PC-9 (cell line): Measurements from ENCODE around the gene DPH1. TPM values are rescaled to one million over a fixed set of nuclear protein-coding genes. Genes with fewer than 3 reads are reported as not detected.

Experiments used
- BruUV-seq: library from RNA; stranded (reverse); fragments of 400-500 nt; replicated peaks from 2 replicates; lab custom pipeline; 2021; lab: Mats Ljungman, UMichigan
- CTCF ChIA-PET: fragments of 300-600 bp; sonication (Branson Sonifier 250); formaldehyde crosslinking; loops from one replicate; lab custom pipeline; 2022; ENCODE audit warnings: antibody characterized with exemption; lab: Charles Lee
- POLR2A ChIA-PET: fragments of 300-600 bp; sonication (Branson Sonifier 250); formaldehyde crosslinking; loops from one replicate; lab custom pipeline; 2022; ENCODE audit warnings: antibody characterized with exemption; ENCODE audit not compliant: unreplicated experiment; lab: Charles Lee
- DNase-seq, 2 experiments: peaks; one replicate each; pipeline versions ENCODE4 v3.0.0 to v3.0.0-alpha.2; 2015 to 2022; ENCODE audit warnings: mixed read lengths in 1 of 2
- H2AFZ ChIP-seq: fragments of 200-600 bp; sonication (generic); 2 replicates; pipeline ENCODE4 v1.8.1; 2017; ENCODE audit warnings: antibody characterized with exemption
- H3F3A ChIP-seq: fragments of 200-600 bp; sonication (generic); 2 replicates; pipeline ENCODE4 v1.8.1; 2017; ENCODE audit warnings: antibody characterized with exemption, mild to moderate bottlenecking, low read depth; ENCODE audit not compliant: insufficient read depth
- H3K27ac ChIP-seq: fragments of 200-600 bp; sonication (generic); 2 replicates; pipeline ENCODE4 v1.6.1; 2016; ENCODE audit warnings: mixed run types
- H3K27me3 ChIP-seq: fragments of 200-600 bp; sonication (generic); 2 replicates; pipeline ENCODE4 v1.6.1; 2016; ENCODE audit warnings: low read depth, mixed run types; ENCODE audit not compliant: insufficient read depth
- H3K36me3 ChIP-seq: fragments of 200-600 bp; sonication (generic); 2 replicates; pipeline ENCODE4 v1.6.1; 2016; ENCODE audit warnings: low read depth, mixed run types
- H3K4me1 ChIP-seq: fragments of 200-600 bp; sonication (generic); replicated peaks from 2 replicates; pipeline ENCODE4 v1.6.1; 2016; ENCODE audit warnings: mixed run types; ENCODE audit not compliant: insufficient read depth
- H3K4me2 ChIP-seq: fragments of 200-600 bp; sonication (generic); 2 replicates; pipeline ENCODE4 v1.6.1; 2017; ENCODE audit warnings: mixed run types
- H3K4me3 ChIP-seq: fragments of 200-600 bp; sonication (generic); 2 replicates; pipeline ENCODE4 v1.6.1; 2016; ENCODE audit warnings: mixed run types
- H3K79me2 ChIP-seq: fragments of 200-600 bp; sonication (generic); 2 replicates; pipeline ENCODE4 v1.6.1; 2017; ENCODE audit warnings: low read depth, mixed run types
- H3K9me2 ChIP-seq: fragments of 200-600 bp; sonication (generic); 2 replicates; pipeline ENCODE4 v1.8.1; 2017; ENCODE audit warnings: mild to moderate bottlenecking; ENCODE audit not compliant: insufficient read depth
- H3K9me3 ChIP-seq: fragments of 200-600 bp; sonication (generic); 2 replicates; pipeline ENCODE4 v1.8.1; 2016; ENCODE audit warnings: low read depth; ENCODE audit not compliant: insufficient read depth
- H4K20me1 ChIP-seq: fragments of 200-600 bp; sonication (generic); 2 replicates; pipeline ENCODE4 v1.8.1; 2017; ENCODE audit not compliant: insufficient read depth
- CTCF ChIP-seq: fragments of 200-600 bp; sonication (generic); conservative IDR thresholded peaks from 2 replicates; pipeline ENCODE4 v1.6.1; 2017; ENCODE audit warnings: mixed run types, antibody characterized with exemption, mild to moderate bottlenecking, moderate library complexity
- EZH2 ChIP-seq: fragments of 200-600 bp; sonication (generic); IDR thresholded peaks from 2 replicates; pipeline ENCODE4 v1.8.0; 2017; ENCODE audit warnings: antibody characterized with exemption, low read depth
- intact Hi-C: fragments of 100-400 bp; cut with micrococcal nuclease; formaldehyde crosslinking; loops from one replicate; pipeline ENCODE4 v1.10.0; 2022; ENCODE audit not compliant: unreplicated experiment
- total RNA-seq: library from RNA; stranded (reverse); gene quantifications from 2 replicates; pipeline ENCODE4 v1.2.3, GENCODE V29; 2021

The DPH1 gene
- total RNA-seq, 1 experiment from 2014 or later: 36.7 TPM

GRCh38 chr17:2081564-2081963 is 51.6 kb downstream of the DPH1 start:
- no peaks in the 10 kb centered on the region for H3K27me3 ChIP-seq
- TF ChIP-seq EZH2 (no peak), CTCF (no peak)
- no peak overlapping the region for H2AFZ ChIP-seq
- no peak overlapping the region for H3K4me3 ChIP-seq
- H3K4me1 ChIP-seq: peaks cover 42% of the 10 kb centered on the region
- no peak overlapping the region for H3K4me2 ChIP-seq
- H3K9me2 ChIP-seq: no peaks in the 10 kb centered on the region
- no peaks in the 10 kb centered on the region for H3K79me2 ChIP-seq
- POLR2A ChIA-PET: interaction anchor here (0.5 kb wide), 1 partner anchor 325 kb away, joined by 4 read pairs; no protein-coding TSS in a partner anchor
- no peaks in the 10 kb centered on the region for H4K20me1 ChIP-seq
- no peaks in the 10 kb centered on the region for H3K36me3 ChIP-seq
- BruUV-seq: no TSS peak
- H3K27ac ChIP-seq: no peak overlapping the region
- peaks cover 39% of the 10 kb centered on the region for H3F3A ChIP-seq
- CTCF ChIA-PET: no interaction called here
- H3K9me3 ChIP-seq: no peaks in the 10 kb centered on the region
- intact Hi-C loops: loop anchor here (5.0 kb wide), 2 partner anchors 41 to 56 kb away; no protein-coding TSS in a partner anchor
- peak in 1 of 2 experiments; percentile 21 for DNase-seq

GRCh38 chr17:2082003-2082781 is 52.2 kb downstream of the DPH1 start:
- no TSS peak for BruUV-seq
- Histone ChIP-seq H2AFZ (no peak overlapping the region), H3F3A (peaks cover 40% of the 10 kb centered on the region), H3K9me2 (no peaks in the 10 kb centered on the region), H3K9me3 (no peaks in the 10 kb centered on the region), H3K79me2 (no peaks in the 10 kb centered on the region), H3K4me1 (peaks cover 42% of the 10 kb centered on the region), H3K36me3 (no peaks in the 10 kb centered on the region), H4K20me1 (no peaks in the 10 kb centered on the region), H3K27me3 (no peaks in the 10 kb centered on the region), H3K27ac (peak overlapping the region; percentile 99), H3K4me3 (no peak overlapping the region), H3K4me2 (peak overlapping the region; percentile 68; the same call in 1 of the 2 replicates)
- intact Hi-C loops: loop anchor here (5.0 kb wide), 2 partner anchors 40 to 55 kb away; no protein-coding TSS in a partner anchor
- POLR2A ChIA-PET: interaction anchor here (0.6 kb wide), 1 partner anchor 39 kb away, joined by 4 read pairs; no protein-coding TSS in a partner anchor
- CTCF ChIA-PET: interaction anchor here (0.6 kb wide), 1 partner anchor 11 kb away, joined by 3 read pairs; no protein-coding TSS in a partner anchor
- TF ChIP-seq CTCF (no peak), EZH2 (no peak)
- DNase-seq: peak in 1 of 2 experiments; percentile 21

- peak; percentile 49 to 97 for DNase-seq
- no peaks in the 10 kb centered on the region for H3K79me2 ChIP-seq
- H3K36me3 ChIP-seq: no peaks in the 10 kb centered on the region
- no peaks in the 10 kb centered on the region for H3K9me2 ChIP-seq
- H3K27me3 ChIP-seq: no peaks in the 10 kb centered on the region
- H3K4me2 ChIP-seq: peak overlapping the region; percentile 68
- peaks cover 40% of the 10 kb centered on the region for H3F3A ChIP-seq
- peaks cover 42% of the 10 kb centered on the region for H3K4me1 ChIP-seq
- intact Hi-C loops: loop anchor here (1.0 to 5.0 kb wide), 4 partner anchors 13 to 54 kb away; no protein-coding TSS in a partner anchor
- no peak overlapping the region for H2AFZ ChIP-seq
- POLR2A ChIA-PET: interaction anchor here (0.5 to 0.6 kb wide), 2 partner anchors 20 to 66 kb away, joined by 11 to 30 read pairs; no protein-coding TSS in a partner anchor
- H3K27ac ChIP-seq: peak overlapping the region; percentile 99
- no TSS peak for BruUV-seq
- CTCF ChIA-PET: interaction anchor here (0.6 to 1.4 kb wide), 5 partner anchors 29 to 332 kb away, joined by 3 to 4 read pairs (median 3); partner anchors contain the start of gene HIC1
- no peaks in the 10 kb centered on the region for H3K9me3 ChIP-seq
- no peaks in the 10 kb centered on the region for H4K20me1 ChIP-seq
- H3K4me3 ChIP-seq: no peak overlapping the region
- TF ChIP-seq EZH2: no peak
- TF ChIP-seq CTCF: no peak
Observed at GRCh38 chr17:2083613-2084035, 53.7 kb downstream of the DPH1 start.
